GM19328 (cell line): Measurements from ENCODE around the gene PRR5L.
"Not testable (repeated sequence)": the region's sequence is repeated elsewhere in the genome, so short reads cannot be mapped to it uniquely, and the experiment has no call there.

ENCODE experiments used
- ATAC-seq: cut with Tn5 transposase; IDR thresholded peaks from one replicate; pipeline ENCODE4 v1.9.1; 2021; ENCODE audit warnings: mild to moderate bottlenecking, moderate library complexity; ENCODE audit not compliant: unreplicated experiment

PRR5L gene

DNA sequence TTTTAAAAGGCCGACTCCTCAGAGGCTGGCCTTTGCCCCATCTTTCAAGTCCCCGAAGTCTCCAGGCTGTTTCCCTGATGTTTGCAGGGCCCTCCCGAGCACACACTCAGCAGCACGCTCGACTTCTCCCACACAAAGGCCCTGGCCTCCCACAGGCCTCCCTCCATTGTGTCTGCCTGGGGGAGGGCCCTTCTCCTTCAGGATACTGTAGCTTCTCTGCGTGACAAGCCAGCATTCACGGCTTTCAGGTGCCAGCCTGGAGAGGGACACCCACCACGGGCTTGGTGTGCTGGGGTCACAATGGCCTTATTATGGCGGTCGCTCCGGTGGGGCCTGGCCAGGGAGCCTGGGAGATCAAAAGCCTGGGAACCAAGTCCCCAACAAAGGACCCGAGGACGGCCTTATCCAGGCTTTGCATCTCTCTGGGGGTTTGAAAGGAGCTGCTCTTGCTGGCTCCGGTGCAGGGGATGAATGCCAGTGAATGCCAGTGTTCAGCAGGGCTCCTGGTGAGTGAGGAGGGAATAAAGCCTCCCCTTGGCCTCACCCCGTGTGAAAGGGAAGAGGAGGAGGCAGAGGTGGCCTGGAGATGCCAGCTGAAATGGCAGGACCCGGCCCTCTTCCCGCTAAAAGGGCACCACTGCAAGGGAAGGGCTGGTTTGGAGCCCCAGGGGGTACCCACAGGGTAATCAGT is 159.0 kb downstream of the PRR5L start:
- ATAC-seq, result no peak

DNA sequence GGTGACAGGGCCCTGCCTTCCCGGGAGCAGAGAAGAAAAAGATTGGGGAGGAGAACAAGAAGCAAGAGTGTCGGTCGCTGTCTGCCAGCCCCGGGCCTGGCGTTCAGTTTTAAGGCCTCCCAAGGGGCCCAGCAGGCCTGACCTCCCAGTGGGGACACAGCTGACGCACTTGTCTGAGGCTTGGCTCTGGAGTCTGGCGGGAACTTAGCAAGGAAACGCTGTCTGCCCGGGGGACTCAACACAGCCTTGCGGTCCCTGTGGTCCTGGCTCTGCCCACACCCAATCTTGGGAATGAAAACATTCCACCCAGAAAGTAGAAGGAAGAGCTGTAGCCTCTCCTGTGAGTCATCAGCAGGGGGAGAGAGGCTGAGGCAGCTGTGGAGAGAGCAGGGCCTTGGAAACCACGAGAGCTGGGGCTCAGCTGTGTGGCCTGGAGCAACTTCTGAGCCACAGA is 159.6 kb downstream of the PRR5L start:
- ATAC-seq, result no peak

DNA sequence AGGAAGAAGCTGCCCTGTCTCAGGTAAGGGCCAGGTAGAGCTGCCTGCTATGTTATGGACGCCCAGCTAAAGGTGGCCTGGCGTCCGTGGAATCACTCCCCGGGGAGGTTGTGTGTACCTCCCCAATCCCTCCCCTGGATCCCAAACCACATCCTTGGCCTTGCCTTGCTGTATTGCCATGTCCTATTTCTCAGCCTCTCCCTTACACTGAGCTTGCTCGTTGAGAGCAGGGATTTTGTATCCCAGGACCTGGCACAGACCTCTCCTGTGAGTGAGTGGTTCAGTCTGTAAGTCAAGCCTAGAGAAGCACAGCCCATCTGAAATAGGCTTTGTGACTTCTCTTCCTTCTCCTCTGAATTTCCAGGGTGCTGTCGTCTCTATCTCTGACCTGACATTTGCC is 160.1 kb downstream of the PRR5L start:
- ATAC-seq, result no peak

DNA sequence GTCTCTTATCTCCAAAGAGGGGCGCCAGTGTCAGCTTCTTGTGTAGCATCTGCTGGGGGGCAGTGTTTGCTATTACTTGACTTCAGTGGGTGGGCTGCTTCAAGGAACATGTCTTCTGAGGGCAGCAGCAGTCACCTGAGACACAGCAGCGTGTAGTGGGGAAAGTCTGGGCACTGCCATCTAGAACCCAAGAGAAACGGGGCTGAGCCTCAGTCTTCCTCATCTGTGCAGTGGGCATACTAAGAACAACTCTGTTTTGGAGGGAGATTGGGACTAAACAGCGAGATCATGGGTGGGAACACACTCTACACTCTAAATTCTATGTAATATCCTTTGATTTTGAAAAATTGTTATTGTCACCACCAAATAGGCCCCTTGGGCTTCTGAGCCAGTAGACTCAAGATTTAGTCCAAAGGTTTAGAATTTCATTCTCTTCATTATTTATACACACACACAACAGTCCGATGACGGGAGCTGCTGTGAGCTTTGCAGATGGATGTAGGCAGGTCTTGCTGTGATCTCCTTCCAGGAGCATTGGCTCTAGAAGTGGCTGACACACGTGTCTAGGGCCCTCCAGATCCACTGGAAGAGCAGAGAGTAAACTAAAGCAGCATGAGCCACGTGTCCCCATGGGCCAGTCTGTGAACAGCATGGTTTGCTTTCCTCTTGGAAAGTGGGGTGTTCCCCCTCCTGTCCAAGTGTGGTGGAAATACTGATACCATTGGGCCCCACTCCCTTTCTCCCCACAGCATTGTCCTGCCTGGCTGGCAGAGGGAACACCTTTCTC is 162.2 kb downstream of the PRR5L start:
- ATAC-seq, result no peak

DNA sequence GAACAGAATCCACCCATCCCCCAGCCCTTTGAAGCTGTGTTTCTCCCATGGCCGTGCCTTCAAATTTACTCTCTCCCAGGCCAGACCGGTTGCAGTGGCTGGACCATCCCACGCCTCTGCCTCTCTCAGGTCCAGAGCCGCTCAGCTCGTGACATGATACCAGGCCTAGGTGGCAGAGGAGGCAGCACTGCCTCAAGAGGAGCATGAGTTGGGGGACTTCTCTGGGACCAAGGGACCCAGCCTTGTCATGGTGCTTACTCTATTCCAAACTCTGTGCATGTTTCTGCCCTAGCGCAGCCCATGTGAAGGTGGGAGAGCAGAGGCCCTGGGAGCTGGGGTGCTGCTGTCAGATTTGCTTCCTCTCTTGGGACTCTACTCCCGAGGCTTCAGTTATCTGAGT is 163.0 kb downstream of the PRR5L start:
- ATAC-seq, result no peak

DNA sequence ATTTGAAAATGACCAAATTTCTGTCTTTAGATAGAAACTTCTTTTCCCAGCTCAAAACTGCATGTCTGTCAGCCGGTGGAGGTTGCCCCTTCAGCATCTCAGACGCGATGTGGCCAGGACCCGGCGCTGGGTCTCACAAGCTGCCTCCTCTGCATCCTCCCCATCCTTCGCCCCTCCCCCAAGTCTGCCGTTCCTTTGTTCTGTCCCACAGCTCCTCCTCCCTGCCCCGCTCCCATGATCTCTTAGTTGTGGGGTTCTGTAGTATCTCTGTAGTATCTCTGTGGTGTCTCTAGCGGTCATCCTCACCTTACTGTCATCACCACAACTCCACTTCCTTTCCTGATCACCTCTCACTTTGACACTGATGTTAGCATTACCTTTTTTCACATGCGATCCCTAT is 164.1 kb downstream of the PRR5L start:
- no peak for ATAC-seq

DNA sequence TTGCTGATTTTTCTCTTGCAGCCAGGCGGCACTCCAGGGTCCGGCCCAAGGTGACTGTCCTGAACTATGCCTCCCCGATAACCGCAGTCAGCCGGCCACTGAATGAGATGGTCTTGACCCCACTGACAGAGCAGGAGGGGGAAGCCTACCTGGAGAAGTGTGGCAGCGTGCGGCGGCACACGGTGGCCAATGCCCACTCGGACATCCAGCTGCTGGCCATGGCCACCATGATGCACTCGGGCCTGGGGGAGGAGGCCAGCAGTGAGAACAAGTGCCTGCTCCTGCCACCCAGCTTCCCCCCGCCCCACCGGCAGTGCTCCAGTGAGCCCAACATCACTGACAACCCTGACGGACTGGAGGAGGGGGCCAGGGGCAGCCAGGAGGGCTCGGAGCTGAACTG is 166.2 kb downstream of the PRR5L start:
- no peak for ATAC-seq

DNA sequence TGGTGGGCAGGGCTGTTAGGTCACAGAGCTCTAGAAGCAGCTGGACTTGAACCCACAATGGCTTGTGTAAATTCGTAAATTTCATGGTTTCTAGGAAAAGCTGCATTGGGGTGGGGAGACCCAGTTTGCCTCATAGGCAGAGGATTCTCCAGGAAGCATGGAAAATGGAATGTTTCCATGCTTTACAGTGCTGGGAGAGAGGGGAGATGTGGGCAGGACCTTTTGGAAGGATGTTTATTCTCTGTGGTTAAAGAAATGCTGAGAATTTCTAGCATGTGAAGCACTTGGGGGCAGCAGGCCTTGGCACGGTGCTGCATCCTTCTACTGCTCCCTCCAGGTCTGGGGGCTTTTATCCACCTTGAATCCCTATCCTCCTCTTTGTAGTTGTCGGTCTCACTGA is 167.7 kb downstream of the PRR5L start:
- no peak for ATAC-seq

DNA sequence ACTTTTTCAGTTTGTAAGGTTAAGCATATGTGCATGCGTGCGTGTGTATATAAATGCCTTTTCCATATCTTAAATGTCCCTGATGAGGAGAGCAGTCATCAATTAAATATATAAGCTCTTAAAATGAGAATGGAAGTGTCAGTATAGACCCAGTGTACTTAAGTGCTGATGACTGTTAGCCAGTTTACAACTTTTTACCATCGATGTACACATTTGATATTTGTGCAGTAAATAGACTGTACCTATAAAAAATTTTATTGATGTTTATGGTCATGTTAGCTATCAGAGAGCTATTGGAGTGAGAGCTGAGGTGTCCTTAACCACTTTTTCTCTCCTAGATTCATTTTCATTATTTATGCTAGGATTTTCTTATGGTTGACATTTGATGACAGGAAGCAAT is 168.6 kb downstream of the PRR5L start:
- ATAC-seq, result no peak

DNA sequence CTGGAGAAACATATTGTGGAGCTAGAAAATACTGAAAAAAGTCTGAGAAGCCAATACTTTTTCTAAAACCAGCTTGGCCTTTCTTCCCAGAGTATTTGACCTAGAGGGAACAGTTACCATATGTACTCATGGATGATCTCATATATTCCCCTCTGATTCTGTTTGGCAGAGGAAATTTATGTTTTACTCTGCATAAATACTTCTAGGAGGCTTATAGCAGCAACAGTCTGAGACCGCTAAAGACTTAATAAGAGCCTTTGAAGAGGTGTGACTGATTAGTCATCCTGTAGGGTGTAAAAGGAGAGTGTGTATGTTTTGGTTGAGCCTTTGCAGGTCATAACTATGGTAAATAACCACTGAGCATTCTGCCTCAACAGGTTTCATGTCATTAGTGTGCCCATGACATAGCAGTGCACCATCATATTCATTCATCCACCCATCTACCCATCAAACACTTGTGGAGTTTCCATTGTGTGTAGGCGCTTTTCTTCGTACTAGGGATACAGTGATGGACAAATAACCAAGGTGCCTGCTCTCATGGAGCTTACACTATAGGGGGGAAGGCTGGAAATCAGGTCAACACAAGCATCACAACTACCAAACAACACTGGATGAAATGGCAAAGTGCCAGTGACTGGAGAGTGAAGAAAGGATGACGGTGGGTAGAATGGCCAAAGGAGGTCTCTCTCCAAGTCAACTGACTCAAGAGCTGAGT is 169.5 kb downstream of the PRR5L start:
- no peak for ATAC-seq

DNA sequence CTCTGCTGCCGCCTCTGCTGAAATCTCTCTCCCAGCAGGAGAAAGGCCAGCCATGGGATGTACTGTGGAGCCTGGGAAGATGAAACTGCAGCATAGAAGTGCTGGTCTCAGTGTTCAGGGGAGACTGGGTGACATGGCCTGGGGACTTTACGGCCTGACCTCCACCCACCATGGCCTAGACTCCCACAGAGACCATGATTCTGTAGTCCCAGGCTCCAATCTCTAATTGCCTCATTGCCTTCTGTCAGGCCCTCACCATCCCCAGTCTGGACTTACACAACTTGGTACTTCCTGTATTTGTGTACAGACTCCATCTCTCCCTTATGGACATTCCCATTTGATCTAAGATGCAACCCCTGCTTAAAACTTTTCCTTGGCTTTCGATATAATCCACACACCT is 170.9 kb downstream of the PRR5L start:
- no peak for ATAC-seq

DNA sequence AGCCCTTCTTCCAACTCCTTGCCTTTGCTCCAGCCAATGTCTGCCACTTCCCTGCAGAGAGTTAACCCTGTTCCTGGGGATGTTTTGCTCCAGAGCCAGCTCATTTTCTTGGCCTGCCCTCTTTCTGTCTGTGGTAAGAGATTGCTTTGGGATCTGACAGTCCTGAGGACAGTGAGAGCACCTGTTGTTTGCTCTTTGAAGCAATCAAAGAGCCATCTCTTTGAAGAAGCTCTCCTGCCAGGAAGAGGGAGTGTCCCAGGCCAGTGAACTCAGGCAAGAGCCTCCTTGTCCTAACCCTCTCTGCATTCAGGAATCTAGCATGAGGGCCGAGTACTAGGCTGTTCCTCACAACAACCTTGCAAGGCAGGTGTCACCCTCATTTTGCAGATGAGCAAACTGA is 171.8 kb downstream of the PRR5L start:
- no peak for ATAC-seq

DNA sequence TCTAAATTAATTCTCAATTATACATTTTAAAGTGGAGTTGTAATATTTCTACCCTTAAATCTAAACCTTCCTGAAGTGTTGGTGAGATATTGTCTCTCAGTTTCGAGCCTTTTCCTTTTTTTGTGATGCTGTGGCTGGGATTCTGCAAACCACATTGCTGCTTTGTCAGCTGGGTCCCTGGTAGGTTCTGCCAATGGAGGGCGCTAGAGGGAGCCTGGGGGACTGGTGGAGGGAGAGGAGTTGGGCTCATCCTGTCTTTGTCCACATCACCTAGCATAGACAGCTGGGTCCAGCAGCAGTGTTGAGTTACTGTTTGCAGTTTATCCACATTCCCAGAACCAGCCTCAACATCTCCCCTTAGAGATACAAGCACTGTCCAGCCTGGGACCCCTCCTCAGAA is 173.0 kb downstream of the PRR5L start:
- no peak for ATAC-seq

DNA sequence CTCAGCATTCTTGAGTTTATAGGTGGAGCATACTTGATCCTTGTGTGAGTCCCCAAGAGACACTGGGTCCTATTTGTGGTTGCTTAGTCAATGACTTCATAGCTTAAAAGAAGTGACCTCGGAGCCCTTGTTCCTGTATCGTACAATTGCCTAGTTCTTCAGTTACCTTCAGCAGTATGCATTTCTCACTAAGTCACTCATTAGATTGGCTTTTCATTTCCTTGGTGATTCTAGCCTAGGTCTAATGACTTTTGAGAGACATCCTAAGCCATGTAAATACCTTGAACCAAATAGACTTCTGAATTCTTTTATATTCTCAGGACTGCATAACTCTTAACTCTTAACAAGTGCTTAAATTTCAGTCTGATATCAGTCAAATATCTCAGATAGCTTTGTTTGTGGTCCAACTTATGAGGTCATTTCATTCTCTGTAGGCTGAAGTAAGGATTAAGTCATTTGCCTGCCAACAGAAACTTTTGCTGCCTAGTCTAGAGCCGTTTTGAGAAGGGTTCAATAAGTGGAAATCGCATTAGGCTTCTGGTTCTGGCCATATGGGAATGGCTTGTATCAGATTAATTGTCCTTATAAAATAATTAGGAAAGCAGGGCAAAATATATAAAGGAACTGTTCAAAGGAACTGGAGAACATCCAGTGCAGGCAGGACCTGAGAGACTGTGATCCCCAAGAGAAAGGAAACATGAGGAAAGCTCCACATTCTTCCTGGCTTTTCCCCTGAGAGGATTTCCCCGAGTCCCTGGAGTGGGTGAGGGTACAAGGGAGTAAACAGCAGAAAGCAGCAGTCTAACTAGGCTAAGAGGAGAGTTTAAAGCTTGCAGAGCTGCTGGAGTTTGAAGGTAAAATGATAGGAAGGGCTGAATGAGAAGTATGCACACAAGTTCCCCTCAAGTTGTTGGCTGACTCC is 174.1 kb downstream of the PRR5L start:
- ATAC-seq, result no peak

DNA sequence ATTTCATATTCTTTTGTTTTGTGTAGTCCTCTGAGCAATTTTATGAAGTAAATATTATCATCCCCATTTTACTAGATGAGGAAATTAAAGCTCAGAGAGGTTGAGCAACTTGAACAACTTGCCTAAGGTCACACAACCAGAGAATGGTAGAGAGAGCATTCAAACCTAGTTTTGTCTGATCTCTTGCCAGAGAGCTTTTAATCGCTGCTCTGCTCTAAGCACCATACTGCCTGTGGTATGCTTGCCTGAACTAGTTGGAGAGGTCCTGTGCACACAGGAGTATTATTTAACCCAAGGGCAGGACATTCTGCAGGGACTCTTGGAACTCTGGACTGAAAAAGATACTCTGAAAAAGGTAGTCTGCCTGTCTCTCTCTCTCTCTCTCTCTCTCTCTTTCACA is 175.5 kb downstream of the PRR5L start:
- no peak for ATAC-seq

DNA sequence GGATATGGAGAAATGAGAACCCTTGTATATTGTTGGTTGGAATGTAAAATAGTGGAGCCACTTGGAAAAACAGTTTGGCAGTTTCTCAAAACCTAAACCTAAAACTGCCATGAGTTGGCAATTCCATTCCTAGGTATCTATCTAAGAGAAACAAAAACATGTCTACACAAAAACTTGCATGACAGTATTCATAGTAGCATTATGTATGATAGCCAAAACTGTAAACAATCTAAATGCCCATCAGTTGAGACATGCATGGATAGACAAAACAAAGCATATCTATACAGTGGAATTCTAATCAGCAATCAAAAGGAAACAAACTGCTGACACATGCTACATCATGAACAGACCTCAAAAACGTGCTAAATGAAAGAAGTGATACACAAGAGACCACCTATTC is 179.1 kb downstream of the PRR5L start:
- no peak for ATAC-seq

DNA sequence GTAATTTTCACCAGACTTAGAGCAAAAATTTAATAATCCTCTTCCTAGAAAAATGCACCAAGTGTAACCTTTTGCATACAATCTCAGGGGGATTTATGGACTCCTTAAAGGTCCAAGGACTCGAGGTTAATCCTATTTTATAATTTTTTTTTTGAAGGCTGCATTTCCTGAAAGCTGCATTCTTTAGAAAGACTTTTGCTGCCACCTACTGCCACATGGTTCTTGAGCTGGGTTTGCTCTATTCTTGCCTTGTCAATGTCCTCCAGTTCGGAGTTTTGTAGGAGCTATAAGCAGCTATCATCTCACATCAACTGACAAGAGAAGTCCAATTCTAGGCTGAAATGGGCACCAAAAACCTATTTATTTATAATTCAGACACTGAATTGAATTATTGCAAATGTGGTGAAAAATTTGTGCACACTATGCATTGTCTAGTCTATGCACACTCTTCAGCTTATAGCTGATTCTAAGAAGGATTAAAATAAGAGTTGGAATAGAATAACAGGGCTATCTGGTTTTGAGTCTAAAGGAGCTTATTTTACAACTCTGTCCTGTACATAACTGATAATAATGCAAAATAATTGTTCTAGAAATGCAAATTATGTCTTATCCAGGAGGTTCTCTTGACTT is 182.7 kb downstream of the PRR5L start:
- no peak for ATAC-seq

DNA sequence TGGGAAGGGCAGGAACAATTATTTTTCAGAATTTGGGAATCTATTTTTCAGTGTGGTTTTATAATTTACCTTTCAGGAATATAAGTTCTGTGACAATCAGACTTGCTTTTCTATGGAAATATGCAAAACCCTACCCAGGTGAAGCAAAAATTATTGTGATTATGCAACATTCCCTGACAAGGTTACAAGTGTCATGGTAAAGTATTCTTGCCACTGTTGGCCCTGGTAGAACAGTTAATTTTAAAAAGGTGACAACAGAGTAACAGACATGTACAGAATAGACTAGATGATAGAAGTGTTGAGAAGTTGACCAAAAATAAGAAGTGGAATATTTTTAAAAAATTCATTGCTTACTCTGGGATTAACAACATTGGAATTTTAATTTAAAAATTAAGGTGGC is 184.7 kb downstream of the PRR5L start:
- no peak for ATAC-seq

DNA sequence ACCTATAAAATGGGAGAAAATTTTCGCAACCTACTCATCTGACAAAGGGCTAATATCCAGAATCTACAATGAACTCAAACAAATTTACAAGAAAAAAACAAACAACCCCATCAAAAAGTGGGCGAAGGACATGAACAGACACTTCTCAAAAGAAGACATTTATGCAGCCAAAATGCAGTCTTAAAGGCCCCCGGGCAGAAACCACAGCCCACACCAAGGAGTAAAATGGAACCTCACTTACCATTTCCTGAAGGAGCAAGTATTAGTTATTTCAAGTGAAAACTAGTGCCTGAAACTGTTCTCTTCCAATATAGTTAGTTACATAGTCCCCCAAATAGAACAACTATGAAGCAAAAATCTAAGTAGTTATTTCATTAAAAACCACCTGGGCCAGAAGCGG is 187.0 kb downstream of the PRR5L start:
- not testable (repeated sequence) for ATAC-seq

DNA sequence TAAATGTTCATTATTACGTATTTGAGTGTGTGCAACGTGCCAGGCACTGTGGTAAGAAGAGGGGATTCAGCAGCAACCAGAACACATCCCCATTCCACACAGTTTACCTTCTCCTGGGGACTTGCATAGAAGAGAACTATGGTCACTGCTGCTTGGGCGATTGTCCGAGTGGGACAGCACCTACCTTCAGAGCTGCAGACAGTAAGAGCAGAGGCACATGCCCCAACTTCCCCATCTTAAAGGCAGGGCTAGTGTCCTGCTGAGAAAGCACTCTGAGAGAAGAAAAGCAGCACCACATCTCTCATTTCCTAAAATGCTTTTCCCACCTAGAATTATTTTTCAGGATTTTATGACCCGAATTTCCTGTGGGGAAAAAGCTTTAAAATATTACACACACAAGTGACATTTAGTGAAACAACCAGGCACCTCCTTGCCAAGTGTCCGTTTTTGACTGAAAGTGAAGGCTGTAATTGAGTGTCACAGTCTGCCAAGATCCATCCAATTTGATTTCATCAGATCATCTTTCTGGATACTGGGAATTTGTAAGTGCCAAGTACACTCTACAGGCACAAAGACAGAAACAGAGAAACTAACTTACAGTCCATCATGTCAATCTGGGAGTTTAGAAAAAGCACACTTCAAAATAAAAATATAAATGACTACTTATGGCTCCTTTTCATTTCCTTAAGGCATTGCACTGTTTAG is 189.4 kb downstream of the PRR5L start:
- no peak for ATAC-seq
